BJ (cell line): Measurements from ENCODE around the gene MLF1. TPM values are rescaled to one million over a fixed set of nuclear protein-coding genes. Genes with fewer than 3 reads are reported as not detected.

Experiments
- CTCF ChIA-PET: fragments of 350-600 bp; formaldehyde crosslinking; extraction: SDS; loops from one replicate; lab custom pipeline; 2021; ENCODE audit warnings: antibody characterized with exemption, inconsistent platforms; lab: Yijun Ruan, JAX
- POLR2A ChIA-PET: fragments of 300-600 bp; sonication (Branson Sonifier 250); formaldehyde crosslinking; extraction: SDS; loops from one replicate; lab custom pipeline; 2021; ENCODE audit warnings: antibody characterized with exemption; lab: Charles Lee
- DNase-seq: peaks from one replicate; pipeline ENCODE4 v3.0.0-alpha.2; 2011; ENCODE audit warnings: low read depth
- H3K27me3 ChIP-seq: 2 replicates; pipeline ENCODE4 v1.6.0; 2011; ENCODE audit warnings: low read length; ENCODE audit not compliant: control insufficient read depth, insufficient read depth
- H3K36me3 ChIP-seq: 2 replicates; pipeline ENCODE4 v1.5.1; 2011; ENCODE audit warnings: low read length; ENCODE audit not compliant: control insufficient read depth, insufficient read depth
- H3K4me3 ChIP-seq: 2 replicates; pipeline ENCODE4 v1.5.1; 2011; ENCODE audit warnings: low read depth, mild to moderate bottlenecking, control low read depth, low read length
- polyA plus RNA-seq: library from polyadenylated mRNA; depleted of rRNA; stranded (reverse); fragments of >200 nt; gene quantifications from 2 replicates; pipeline ENCODE4 v1.2.3, GENCODE V29; 2011
- TF ChIP-seq, protein P1 (sequence below): IDR thresholded peaks from 2 replicates; pipeline ENCODE4 v1.5.1; 2011; ENCODE audit warnings: low read depth, mild to moderate bottlenecking, control low read depth, inconsistent platforms, low read length, moderate library complexity; ENCODE audit not compliant: insufficient read depth

MLF1 gene
- polyA plus RNA-seq, 1 experiment: 4.4 TPM

DNA sequence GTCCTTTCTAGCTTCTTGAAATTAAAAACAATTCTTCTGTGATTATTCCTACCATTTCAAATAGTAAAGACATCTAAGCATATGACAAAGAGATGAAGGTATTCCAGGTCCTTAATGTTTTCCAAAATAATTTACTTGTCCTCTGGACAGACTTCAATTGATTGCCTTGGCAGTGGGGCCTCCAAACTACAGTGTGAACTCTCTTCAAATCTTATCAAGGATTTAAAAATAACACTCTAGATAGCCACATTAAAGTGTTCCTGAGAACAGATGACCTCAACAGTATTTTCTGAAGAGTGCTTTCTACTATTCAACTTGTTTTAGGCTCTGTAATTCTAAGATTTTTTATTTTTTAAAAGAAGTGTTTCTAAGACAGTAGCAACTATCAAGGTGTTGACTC lies 7.9 kb upstream of the MLF1 start:
- DNase-seq: no peak
- H3K36me3 ChIP-seq: no peaks in the 10 kb centered on the region
- ChIA-PET POLR2A (no interaction called here), CTCF (interaction anchor here (0.6 to 1.4 kb wide), 2 partner anchors 16 to 229 kb away, joined by 3 to 4 read pairs; no protein-coding TSS in a partner anchor)
- TF ChIP-seq, protein P1, sequence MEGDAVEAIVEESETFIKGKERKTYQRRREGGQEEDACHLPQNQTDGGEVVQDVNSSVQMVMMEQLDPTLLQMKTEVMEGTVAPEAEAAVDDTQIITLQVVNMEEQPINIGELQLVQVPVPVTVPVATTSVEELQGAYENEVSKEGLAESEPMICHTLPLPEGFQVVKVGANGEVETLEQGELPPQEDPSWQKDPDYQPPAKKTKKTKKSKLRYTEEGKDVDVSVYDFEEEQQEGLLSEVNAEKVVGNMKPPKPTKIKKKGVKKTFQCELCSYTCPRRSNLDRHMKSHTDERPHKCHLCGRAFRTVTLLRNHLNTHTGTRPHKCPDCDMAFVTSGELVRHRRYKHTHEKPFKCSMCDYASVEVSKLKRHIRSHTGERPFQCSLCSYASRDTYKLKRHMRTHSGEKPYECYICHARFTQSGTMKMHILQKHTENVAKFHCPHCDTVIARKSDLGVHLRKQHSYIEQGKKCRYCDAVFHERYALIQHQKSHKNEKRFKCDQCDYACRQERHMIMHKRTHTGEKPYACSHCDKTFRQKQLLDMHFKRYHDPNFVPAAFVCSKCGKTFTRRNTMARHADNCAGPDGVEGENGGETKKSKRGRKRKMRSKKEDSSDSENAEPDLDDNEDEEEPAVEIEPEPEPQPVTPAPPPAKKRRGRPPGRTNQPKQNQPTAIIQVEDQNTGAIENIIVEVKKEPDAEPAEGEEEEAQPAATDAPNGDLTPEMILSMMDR: no peak
- H3K27me3 ChIP-seq: no peaks in the 10 kb centered on the region
- H3K4me3 ChIP-seq: no peak overlapping the region

DNA sequence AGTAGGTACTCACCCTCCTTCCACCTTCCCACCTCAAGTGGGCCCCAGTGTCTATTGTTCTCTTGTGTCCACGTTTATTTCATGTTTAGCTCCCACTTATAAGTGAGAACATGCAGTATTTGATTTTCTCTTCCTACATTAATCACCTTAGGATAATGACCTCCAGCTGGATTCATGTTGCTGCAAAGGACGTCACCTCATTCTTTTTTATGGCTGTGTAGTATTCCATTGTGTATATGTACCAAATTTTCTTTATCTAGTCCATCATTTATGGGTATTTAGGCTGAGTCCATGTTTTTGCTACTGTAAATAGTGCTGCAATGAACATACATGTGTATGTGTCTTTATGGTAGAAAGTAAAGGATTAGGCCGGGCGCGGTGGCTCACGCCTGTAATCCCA lies 5.9 kb upstream of the MLF1 start:
- H3K4me3 ChIP-seq: no peak overlapping the region
- H3K27me3 ChIP-seq: no peaks in the 10 kb centered on the region
- POLR2A ChIA-PET: no interaction called here
- TF ChIP-seq, protein P1: no peak
- no peaks in the 10 kb centered on the region for H3K36me3 ChIP-seq
- CTCF ChIA-PET: no interaction called here
- no peak for DNase-seq

GRCh38 chr3:158568784-158569183 lies 2.2 kb upstream of the MLF1 start:
- ChIA-PET POLR2A (no interaction called here), CTCF (interaction anchor here (0.9 to 2.5 kb wide), 2 partner anchors 8 to 91 kb away, joined by 4 to 9 read pairs; no protein-coding TSS in a partner anchor)
- H3K27me3 ChIP-seq: no peaks in the 10 kb centered on the region
- no peak for DNase-seq
- H3K4me3 ChIP-seq: no peak overlapping the region
- TF ChIP-seq, protein P1: no peak
- no peaks in the 10 kb centered on the region for H3K36me3 ChIP-seq

GRCh38 chr3:158569794-158570193 lies 1.2 kb upstream of the MLF1 start:
- ChIA-PET CTCF (interaction anchor here (2.5 kb wide), 1 partner anchor 9 kb away, joined by 9 read pairs; no protein-coding TSS in a partner anchor), POLR2A (no interaction called here)
- TF ChIP-seq, protein P1: no peak
- Histone ChIP-seq H3K27me3 (no peaks in the 10 kb centered on the region), H3K36me3 (no peaks in the 10 kb centered on the region), H3K4me3 (no peak overlapping the region)
- DNase-seq: no peak

DNA sequence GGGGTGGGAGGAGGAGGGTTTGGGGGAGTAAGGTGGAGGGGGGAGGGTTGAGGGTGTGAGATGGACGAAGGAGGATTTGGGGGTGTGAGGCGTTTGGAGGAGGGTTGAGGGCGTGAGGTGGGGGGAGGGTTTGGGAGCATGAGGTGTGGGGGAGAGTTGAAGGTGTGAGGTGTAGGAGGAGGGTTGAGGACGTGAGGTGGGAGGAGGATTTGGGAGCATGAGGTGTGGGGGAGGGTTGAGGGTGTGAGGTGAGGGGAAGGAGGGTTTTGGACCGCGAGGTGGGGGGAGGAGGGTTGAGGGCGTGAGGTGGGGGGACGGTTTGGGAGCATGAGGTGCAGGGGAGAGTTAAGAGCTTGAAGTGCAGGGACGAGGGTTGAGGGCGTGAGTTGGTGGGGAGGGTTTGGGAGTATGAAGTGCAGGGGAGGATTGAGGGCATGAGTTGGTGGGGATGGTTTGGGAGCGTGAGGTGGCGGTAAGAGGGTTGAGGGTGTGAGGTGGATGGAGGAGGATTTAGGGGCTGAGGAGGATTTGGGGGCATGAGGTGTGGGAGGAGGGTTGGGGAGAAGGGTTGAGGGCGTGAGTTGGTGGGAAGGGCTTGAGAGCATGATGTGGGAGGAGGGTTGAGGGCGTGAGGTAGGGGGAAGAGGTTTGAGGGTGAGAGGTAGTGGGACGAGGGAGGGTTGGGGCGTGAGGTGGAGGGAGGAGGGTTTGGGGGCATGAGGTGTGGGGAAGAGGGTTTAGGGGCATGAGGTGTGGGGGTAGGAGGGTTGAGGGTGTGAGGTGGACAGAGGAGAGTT lies 1.2 kb downstream of the MLF1 start:
- Histone ChIP-seq H3K4me3 (no peak overlapping the region), H3K36me3 (no peaks in the 10 kb centered on the region), H3K27me3 (no peaks in the 10 kb centered on the region)
- DNase-seq: no peak
- POLR2A ChIA-PET: no interaction called here
- CTCF ChIA-PET: no interaction called here
- TF ChIP-seq, protein P1: no peak
